Mucosa of rectum (tissue), 2 donors: ENCODE results near the gene TMEM187.

Experiments
- H3K27ac ChIP-seq, 2 donors: one replicate each; pipeline ENCODE4 v1.7.0; 2013; ENCODE audit warnings: inconsistent platforms in 2 of 2, low read depth in 2 of 2, low read length in 2 of 2
- H3K27me3 ChIP-seq, 2 donors: one replicate each; pipeline ENCODE4 v1.7.0; 2013; ENCODE audit warnings: low read length in 2 of 2; ENCODE audit not compliant: control insufficient read depth in 2 of 2, insufficient read depth in 2 of 2
- H3K36me3 ChIP-seq, 2 donors: one replicate each; pipeline ENCODE4 v1.7.0; 2013; ENCODE audit warnings: low read length in 2 of 2; ENCODE audit not compliant: control insufficient read depth in 2 of 2, insufficient read depth in 2 of 2
- H3K4me1 ChIP-seq, 2 donors: one replicate each; pipeline ENCODE4 v1.7.0; 2013; ENCODE audit warnings: low read length in 2 of 2, mild to moderate bottlenecking in 1 of 2; ENCODE audit not compliant: control insufficient read depth in 2 of 2, insufficient read depth in 2 of 2
- H3K4me3 ChIP-seq, 2 donors: one replicate each; pipeline ENCODE4 v1.7.0; 2013; ENCODE audit warnings: low read length in 2 of 2
- H3K9ac ChIP-seq, 2 donors: one replicate each; pipeline ENCODE4 v1.7.0; 2013; ENCODE audit warnings: low read length in 2 of 2, low read depth in 1 of 2, mild to moderate bottlenecking in 1 of 2
- H3K9me3 ChIP-seq, 2 donors: one replicate each; pipeline ENCODE4 v1.7.0; 2013; ENCODE audit warnings: low read length in 2 of 2; ENCODE audit not compliant: control insufficient read depth in 2 of 2
- donor health status: healthy.
- donor health status: Normal muscosa, but diverticular disease.

The TMEM187 gene

DNA sequence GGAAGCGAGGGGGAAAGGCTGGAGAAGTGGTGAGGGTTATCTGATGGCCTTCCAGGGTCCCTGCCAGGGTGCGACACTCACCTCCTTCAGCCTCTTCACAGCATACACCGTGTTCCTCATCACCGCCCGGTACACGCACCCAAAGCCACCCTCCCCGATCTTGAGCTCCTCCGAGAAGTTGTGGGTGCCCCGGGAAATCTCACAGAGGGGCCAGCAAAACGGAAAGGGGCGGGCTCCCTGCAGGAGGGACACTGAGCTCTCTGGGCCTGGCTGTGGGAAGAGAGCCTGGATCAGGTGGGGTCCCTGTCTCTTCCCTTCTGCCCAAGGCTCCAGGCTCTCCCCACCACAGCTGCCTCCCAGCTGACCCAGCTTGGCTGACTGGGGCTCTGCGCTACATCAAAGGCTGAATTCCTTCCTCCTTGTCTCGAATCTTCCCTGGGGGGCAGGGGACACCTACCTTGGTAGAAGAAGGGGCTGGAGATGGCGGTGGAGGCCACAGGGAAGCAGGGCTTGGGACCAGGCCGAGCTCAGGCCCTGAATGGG is 46.0 kb downstream of the TMEM187 start:
- Histone ChIP-seq H3K36me3 (peaks cover 5 to 9% of the 10 kb centered on the region in 2 donors), H3K4me3 (peak overlapping the region; percentile 63 to 65), H3K9ac (peak overlapping the region; percentile 48 to 70), H3K27ac (peak overlapping the region; percentile 34 to 68), H3K27me3 (peaks cover 0 to 6% of the 10 kb centered on the region in 2 donors), H3K9me3 (no peaks in the 10 kb centered on the region), H3K4me1 (peaks cover 4 to 12% of the 10 kb centered on the region in 2 donors)

DNA sequence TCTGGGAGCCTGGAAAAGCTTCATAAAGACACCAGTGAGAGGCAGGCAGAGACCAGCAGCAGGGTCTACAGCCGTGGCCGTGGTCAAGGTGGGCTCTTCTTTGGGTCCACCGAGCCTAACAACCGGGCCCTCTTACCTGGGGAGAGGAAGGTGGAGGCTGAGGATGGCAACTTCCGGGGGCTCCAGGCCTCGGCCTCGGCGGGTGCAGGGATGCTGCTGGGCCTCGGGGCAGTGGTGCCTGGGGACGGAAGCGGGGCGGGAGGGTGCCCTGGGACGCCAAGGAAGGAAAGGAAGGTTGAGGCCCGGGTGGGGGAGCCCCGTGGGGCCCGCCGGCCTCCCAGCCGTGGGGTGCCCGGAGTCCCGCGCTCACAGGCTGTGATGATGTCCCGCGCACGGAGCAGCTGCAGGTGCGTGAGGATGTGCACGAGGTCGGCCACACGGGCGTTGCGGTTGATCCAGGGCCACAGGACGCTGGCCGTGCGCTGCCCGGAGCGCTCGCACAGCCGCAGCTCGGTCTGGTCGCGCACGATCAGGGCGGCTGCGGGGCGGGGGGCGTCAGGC is 46.6 kb downstream of the TMEM187 start:
- Histone ChIP-seq H3K4me1 (peaks cover 4 to 12% of the 10 kb centered on the region in 2 donors), H3K9ac (peak overlapping the region; percentile 48 to 70), H3K27ac (peak overlapping the region; percentile 34 to 68)

GRCh38 chrX:154019633-154020528 is 47.3 kb downstream of the TMEM187 start, which contains the start of gene IRAK1:
TSS of gene IRAK1 (minus strand) at chrX:154019902. CDS start at chrX:154019812, 90 bp downstream.
- H3K4me1 ChIP-seq, result peaks cover 4 to 12% of the 10 kb centered on the region in 2 donors
- H3K4me3 ChIP-seq, result peak within 1 kb of the TSS; percentile 63 to 74
- H3K27me3 ChIP-seq, result peaks cover 0 to 6% of the 10 kb centered on the region in 2 donors
- peak within 1 kb of the TSS; percentile 81 to 87 for H3K27ac ChIP-seq
- H3K9ac ChIP-seq, result peak within 1 kb of the TSS; percentile 60 to 73
- no peaks in the 10 kb centered on the region for H3K9me3 ChIP-seq
- H3K36me3 ChIP-seq, result peaks cover 5 to 9% of the 10 kb centered on the region in 2 donors

More for the DNA sequence above, 46.6 kb downstream of the TMEM187 start:
- Histone ChIP-seq H3K36me3 (peaks cover 5 to 9% of the 10 kb centered on the region in 2 donors), H3K9me3 (no peaks in the 10 kb centered on the region), H3K4me3 (peak overlapping the region; percentile 63 to 65), H3K27me3 (peaks cover 0 to 6% of the 10 kb centered on the region in 2 donors)

- Histone ChIP-seq H3K9ac (peak overlapping the region; percentile 60 to 73), H3K9me3 (no peaks in the 10 kb centered on the region), H3K4me3 (peak overlapping the region; percentile 51 to 74), H3K27me3 (peaks cover 0 to 6% of the 10 kb centered on the region in 2 donors), H3K36me3 (peaks cover 5 to 9% of the 10 kb centered on the region in 2 donors), H3K4me1 (peaks cover 4 to 12% of the 10 kb centered on the region in 2 donors), H3K27ac (peak overlapping the region; percentile 81 to 87)
Measured at GRCh38 chrX:154020536-154021115, 48.1 kb downstream of the TMEM187 start.

DNA sequence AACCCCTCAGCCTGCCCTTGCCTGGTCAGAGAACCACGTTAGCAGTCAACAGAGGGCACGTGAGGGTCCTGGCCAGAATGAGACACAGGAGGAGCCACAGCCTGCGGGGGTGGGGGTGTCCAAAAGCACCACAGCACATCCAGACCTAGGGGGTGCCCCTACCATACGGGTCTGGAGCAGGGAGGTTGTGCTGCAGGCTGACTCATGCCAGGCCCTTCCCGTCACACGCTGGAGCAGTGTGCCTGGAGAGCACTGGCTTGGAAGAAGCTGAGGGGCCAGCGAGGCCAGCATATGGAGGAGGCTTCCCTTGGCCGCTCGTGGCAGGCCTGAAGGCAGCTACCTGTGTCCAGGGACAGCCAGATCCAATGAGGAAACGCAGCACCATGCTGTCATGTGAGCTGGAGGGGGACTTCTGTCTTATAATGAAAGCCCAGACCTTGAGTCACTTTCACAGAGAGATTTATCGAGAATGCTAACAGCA is 48.6 kb downstream of the TMEM187 start:
- peaks cover 0 to 6% of the 10 kb centered on the region in 2 donors for H3K27me3 ChIP-seq
- H3K27ac ChIP-seq, result no peak overlapping the region
- no peaks in the 10 kb centered on the region for H3K9me3 ChIP-seq
- no peak overlapping the region for H3K9ac ChIP-seq
- H3K36me3 ChIP-seq, result peaks cover 4 to 5% of the 10 kb centered on the region in 2 donors
- H3K4me3 ChIP-seq, result no peak overlapping the region
- H3K4me1 ChIP-seq, result peaks cover 4 to 12% of the 10 kb centered on the region in 2 donors

- peaks cover 4 to 12% of the 10 kb centered on the region in 2 donors for H3K4me1 ChIP-seq
- peaks cover 0 to 2% of the 10 kb centered on the region in 2 donors for H3K36me3 ChIP-seq
- no peaks in the 10 kb centered on the region for H3K9me3 ChIP-seq
- H3K27me3 ChIP-seq, result peaks cover 0 to 6% of the 10 kb centered on the region in 2 donors
- H3K9ac ChIP-seq, result no peak overlapping the region
- H3K27ac ChIP-seq, result no peak overlapping the region
- no peak overlapping the region for H3K4me3 ChIP-seq
Measured at GRCh38 chrX:154022108-154022507, 49.6 kb downstream of the TMEM187 start.

- Histone ChIP-seq H3K9ac (no peak overlapping the region), H3K9me3 (no peaks in the 10 kb centered on the region), H3K36me3 (peaks cover under 1 to 2% of the 10 kb centered on the region in 2 donors), H3K4me3 (no peak overlapping the region), H3K27me3 (peaks cover 0 to 6% of the 10 kb centered on the region in 2 donors), H3K4me1 (peaks cover 4 to 12% of the 10 kb centered on the region in 2 donors), H3K27ac (no peak overlapping the region)
Measured at GRCh38 chrX:154023276-154024000, 50.9 kb downstream of the TMEM187 start.

DNA sequence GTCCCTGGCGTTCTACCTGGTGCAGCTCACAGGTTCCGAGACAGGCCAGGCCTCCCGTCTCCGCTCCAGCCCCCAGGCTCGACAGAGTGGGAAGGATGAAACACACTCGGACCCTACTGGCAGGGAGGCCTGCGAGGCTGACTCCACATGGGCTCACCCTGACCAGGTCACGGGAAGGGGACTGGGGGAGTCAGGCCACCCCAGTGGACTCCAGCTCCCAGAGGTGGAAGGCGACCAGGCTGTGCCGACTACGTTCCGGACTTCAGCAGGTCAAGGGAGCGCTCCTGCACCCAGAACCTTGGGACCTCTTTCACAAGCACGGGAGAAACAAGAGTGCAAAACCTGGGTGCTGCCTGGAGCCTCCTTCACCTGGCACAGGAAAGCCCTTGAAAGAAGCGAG is 51.7 kb downstream of the TMEM187 start:
- Histone ChIP-seq H3K27ac (no peak overlapping the region), H3K36me3 (peaks cover 2 to 3% of the 10 kb centered on the region in 2 donors), H3K27me3 (peaks cover 0 to 6% of the 10 kb centered on the region in 2 donors), H3K4me1 (peaks cover 12% of the 10 kb centered on the region in 2 donors), H3K4me3 (no peak overlapping the region), H3K9ac (no peak overlapping the region), H3K9me3 (no peaks in the 10 kb centered on the region)

- Histone ChIP-seq H3K4me3 (no peak overlapping the region), H3K9ac (no peak overlapping the region), H3K27ac (no peak overlapping the region), H3K9me3 (no peaks in the 10 kb centered on the region), H3K27me3 (peaks cover 0 to 6% of the 10 kb centered on the region in 2 donors), H3K4me1 (peaks cover 13 to 16% of the 10 kb centered on the region in 2 donors), H3K36me3 (peaks cover 2 to 3% of the 10 kb centered on the region in 2 donors)
Measured at GRCh38 chrX:154025230-154025629, 52.7 kb downstream of the TMEM187 start.
